DMS153 treated with DMSO at 0.1 percent for 48 hours (cell line): ENCODE measurements around the gene SYT12.

Experiments
- DNase-seq: peaks from one replicate; lab custom pipeline; 2025; ENCODE audit not compliant: unreplicated experiment; lab: John Stamatoyannopoulos, UW

Gene SYT12

GRCh38 chr11:67095214-67095507 is 72.2 kb downstream of the SYT12 start:
- DNase-seq = no peak

DNA sequence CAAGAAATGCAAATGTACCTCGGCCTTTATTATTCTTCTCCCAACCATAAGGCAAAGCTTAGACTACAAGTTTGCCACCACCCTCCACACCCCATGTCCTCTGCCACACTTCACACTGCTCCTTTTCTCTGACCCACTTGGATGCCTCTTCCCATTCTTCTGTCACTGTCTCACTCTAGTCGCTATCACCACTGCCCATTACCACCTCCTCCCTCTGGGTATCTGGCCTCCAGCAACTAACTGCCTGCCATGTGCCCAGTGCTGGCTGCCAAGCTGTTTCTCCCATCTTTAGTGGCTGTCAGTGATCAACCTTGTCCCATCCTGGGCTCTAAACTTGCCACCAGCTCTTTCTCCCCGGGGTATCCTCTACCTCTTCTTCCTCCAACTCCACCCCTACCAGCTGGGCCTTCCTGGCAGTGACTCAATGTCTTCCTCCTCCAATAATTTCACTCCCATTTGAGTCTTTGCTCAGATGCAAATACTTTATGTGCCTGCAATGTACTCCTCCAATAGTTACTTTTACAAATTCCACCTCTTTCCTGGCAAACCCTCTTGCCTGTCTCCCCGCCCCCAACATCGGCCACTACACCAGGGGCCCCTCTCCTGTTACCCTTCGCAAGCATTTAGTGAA is 76.0 kb downstream of the SYT12 start:
- DNase-seq = no peak

DNA sequence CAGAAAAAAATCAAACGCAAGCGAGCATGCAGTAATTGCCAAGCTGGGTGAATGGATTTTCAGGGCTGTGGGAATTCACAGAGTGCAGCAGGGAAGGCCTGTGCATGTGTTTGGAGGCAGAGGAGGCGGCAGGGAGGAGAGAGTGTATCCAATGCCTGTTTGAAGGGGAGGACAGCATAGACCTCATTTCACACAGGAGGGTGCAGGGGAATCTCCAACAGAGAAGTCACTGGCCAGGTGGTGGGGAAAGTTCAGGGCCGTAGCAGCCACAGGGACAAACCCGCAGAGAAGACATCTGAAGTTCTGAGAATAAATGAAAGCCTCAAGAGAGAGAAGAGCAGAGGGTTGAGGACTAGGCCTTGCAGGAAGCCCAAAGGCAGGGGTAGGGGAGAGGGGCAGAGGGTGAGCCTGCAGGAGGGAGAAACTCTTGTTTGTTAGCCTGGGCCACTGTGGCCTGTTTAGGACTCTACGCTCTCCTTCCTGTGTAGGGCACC is 76.9 kb downstream of the SYT12 start:
- no peak for DNase-seq
